Adrenal gland (tissue), 12 donors: ENCODE measurements around the gene MAPK11. TPM values are rescaled to one million over a fixed set of nuclear protein-coding genes. Genes with fewer than 3 reads are reported as not detected.

Experiments
- DNase-seq, 7 donors: peaks; one replicate each; pipeline ENCODE4 v3.0.0-alpha.2; 2019 to 2020
- H3K27ac ChIP-seq, 5 donors: fragments of 200-600 bp; sonication (generic) in 4 of 5; 1 replicate in 3 of 5; 2 replicates in 2 of 5; pipeline versions ENCODE4 v1.5.1 to v1.8.0; 2016 to 2020; ENCODE audit warnings: mild to moderate bottlenecking in 1 of 5
- H3K27me3 ChIP-seq: fragments of 200-600 bp; 2 replicates; pipeline ENCODE4 v1.8.0; 2021
- H3K36me3 ChIP-seq, 2 donors: fragments of 200-600 bp; replicated peaks in 1 of 2; 1 replicate in 1 of 2; 2 replicates in 1 of 2; pipeline versions ENCODE4 v1.5.1 to v1.8.0; 2018 to 2022
- H3K4me1 ChIP-seq, 2 donors: fragments of 200-600 bp; replicated peaks in 1 of 2; 1 replicate in 1 of 2; 2 replicates in 1 of 2; pipeline versions ENCODE4 v1.5.1 to v1.8.0; 2018 to 2021
- H3K4me3 ChIP-seq, 4 donors: fragments of 200-600 bp; sonication (generic) in 3 of 4; one replicate each; pipeline ENCODE4 v1.5.1; 2016 to 2018
- H3K9me3 ChIP-seq, 3 donors: fragments of 200-600 bp; sonication (generic) in 1 of 3; replicated peaks in 1 of 3; 1 replicate in 2 of 3; 2 replicates in 1 of 3; pipeline versions ENCODE4 v1.5.1 to v1.8.0; 2016 to 2021
- CTCF ChIP-seq, 6 experiments: fragments of 450-650 bp in 4 of 6; fragments of 200-600 bp in 2 of 6; sonication (generic) in 1 of 6; IDR thresholded peaks; 1 replicate in 5 of 6; 2 replicates in 1 of 6; pipeline versions ENCODE4 v1.5.1 to v1.8.0; 2016 to 2021; ENCODE audit warnings: antibody characterized with exemption in 6 of 6, mild to moderate bottlenecking in 2 of 6, moderate library complexity in 1 of 6
- POLR2A ChIP-seq, 2 donors: fragments of 450-650 bp; IDR thresholded peaks; one replicate each; pipeline ENCODE4 v1.6.1; 2017; ENCODE audit warnings: antibody characterized with exemption in 2 of 2, mild to moderate bottlenecking in 2 of 2, moderate library complexity in 1 of 2
- WGBS, 4 donors: extraction: QIAGEN DNeasy Blood & Tissue Kit in 2 of 4; methylation state at CpG; one replicate each; pipeline versions ENCODE4 v1.1.5 to v1.1.7; 2013 to 2017; 5-methylcytosine and 5-hydroxymethylcytosine counted together
- intact Hi-C, 2 donors: fragments of 100-400 bp; cut with DNase I; formaldehyde crosslinking; loops; one replicate each; pipeline versions ENCODE4 v1.14.1 to v1.15.0; 2022 to 2023
- polyA plus RNA-seq, 3 donors: library from polyadenylated mRNA; stranded (reverse); fragments of 200-250 nt in 2 of 3; fragments of 350-450 nt in 1 of 3; fragmentation: Illumina TruSeq in 1 of 3; extraction: RNeasy Lipid Tissue Mini Kit (QIAGEN cat#74804) in 1 of 3; gene quantifications; one replicate each; pipeline ENCODE4 v1.2.3, GENCODE V29; 2013 to 2014
- total RNA-seq, 9 donors: library from RNA; depleted of rRNA in 4 of 9; stranded (reverse); fragments of >200 nt in 4 of 9; fragments of 120-200 nt in 1 of 9; fragmentation: NEBNext Ultra II Directional in 1 of 9; extraction: Animal tissue kit (Norgen Biotek cat#: 25700) in 1 of 9; gene quantifications; one replicate each; pipeline versions ENCODE4 v1.1.0 to v1.2.4, GENCODE V29; 2013 to 2023
- donor health status: healthy with polysubstance abuse.
- donor health status: Bipolar disorder and iron deficiency.
- donor health status: DM: yes; HTN: yes; CAD: no.
- donor health status: DM: no; HTN: no; CAD: no.
- donor health status: DM: no; HTN: no; CAD: no.
- donor health status: DM: yes; HTN: yes; CAD: no.

MAPK11 gene
- total and polyA plus RNA-seq, 12 donors = 2.0 to 29.5 (median 6.7) TPM

- peaks cover 0 to 85% of the 10 kb centered on the region in 2 donors for H3K36me3 ChIP-seq
- H3K27me3 ChIP-seq = no peaks in the 10 kb centered on the region
- no peak overlapping the region for H3K27ac ChIP-seq
- TF ChIP-seq POLR2A (IDR thresholded peaks at IDR 0.05) (no peak), CTCF (IDR thresholded peaks at IDR 0.05) (no peak)
- intact Hi-C loops = no loop called here
- H3K9me3 ChIP-seq = no peaks in the 10 kb centered on the region
- no peak for DNase-seq
- H3K4me3 ChIP-seq = no peak overlapping the region
- 85 to 92% (median 89%) methylated on average over 4 to 21 of the region's 21 CpGs for WGBS, 4 donors
- no peaks in the 10 kb centered on the region for H3K4me1 ChIP-seq
Measured at GRCh38 chr22:50217543-50218152, 52.5 kb downstream of the MAPK11 start.

DNA sequence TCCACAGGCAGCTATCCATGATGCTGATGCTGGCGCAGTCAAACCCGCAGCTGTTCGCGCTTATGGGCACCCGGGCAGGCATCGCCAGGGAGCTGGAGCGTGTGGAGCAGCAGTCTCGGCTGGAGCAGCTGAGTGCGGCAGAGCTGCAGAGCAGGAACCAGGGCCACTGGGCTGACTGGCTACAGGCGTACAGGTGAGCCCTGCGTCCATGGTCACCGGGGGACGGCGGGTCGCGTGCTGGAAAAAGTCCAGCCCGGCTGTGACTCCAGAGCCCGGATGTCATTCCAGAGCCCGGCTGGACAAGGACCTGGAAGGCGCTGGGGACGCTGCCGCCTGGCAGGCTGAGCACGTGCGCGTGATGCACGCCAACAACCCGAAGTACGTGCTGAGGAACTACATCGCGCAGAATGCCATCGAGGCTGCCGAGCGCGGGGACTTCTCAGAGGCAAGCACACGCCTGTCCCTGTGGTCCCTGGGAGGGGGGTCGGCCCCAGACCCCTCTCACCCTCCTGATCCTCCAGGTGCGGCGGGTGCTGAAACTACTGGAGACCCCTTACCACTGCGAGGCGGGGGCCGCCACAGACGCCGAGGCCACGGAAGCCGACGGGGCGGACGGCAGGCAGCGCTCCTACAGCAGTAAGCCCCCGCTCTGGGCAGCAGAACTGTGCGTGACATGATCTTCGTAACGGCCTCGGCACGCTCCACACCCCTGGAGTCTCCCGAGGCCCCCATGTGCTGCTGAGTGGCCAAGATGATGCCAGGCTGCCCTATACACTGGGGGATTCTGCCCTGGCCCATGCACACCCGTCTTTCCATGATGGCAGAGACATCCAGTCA, 53.3 kb downstream of the MAPK11 start:
- WGBS, 4 donors = 92 to 96% (median 93%) methylated on average over 34 to 57 of the region's 57 CpGs
- Histone ChIP-seq H3K27ac (no peak overlapping the region), H3K9me3 (no peaks in the 10 kb centered on the region), H3K4me1 (no peaks in the 10 kb centered on the region), H3K27me3 (no peaks in the 10 kb centered on the region), H3K36me3 (peaks cover 0 to 82% of the 10 kb centered on the region in 2 donors), H3K4me3 (no peak overlapping the region)
- DNase-seq = peak in 1 of 7 donors; percentile 26
- TF ChIP-seq CTCF (IDR thresholded peaks at IDR 0.05) (no peak), POLR2A (IDR thresholded peaks at IDR 0.05) (no peak)
- intact Hi-C loops = no loop called here

GRCh38 chr22:50216055-50216683, 54.0 kb downstream of the MAPK11 start:
- TF ChIP-seq POLR2A (IDR thresholded peaks at IDR 0.05) (no peak), CTCF (IDR thresholded peaks at IDR 0.05) (no peak)
- no peak overlapping the region for H3K27ac ChIP-seq
- no peak for DNase-seq
- no peaks in the 10 kb centered on the region for H3K27me3 ChIP-seq
- H3K36me3 ChIP-seq = peaks cover 0 to 79% of the 10 kb centered on the region in 2 donors
- no peaks in the 10 kb centered on the region for H3K9me3 ChIP-seq
- H3K4me3 ChIP-seq = no peak overlapping the region
- intact Hi-C loops = no loop called here
- no peaks in the 10 kb centered on the region for H3K4me1 ChIP-seq
- 80 to 84% (median 82%) methylated on average over 5 to 15 of the region's 15 CpGs for WGBS, 4 donors

GRCh38 chr22:50215297-50216054, 54.7 kb downstream of the MAPK11 start:
- DNase-seq = no peak
- no peak overlapping the region for H3K4me3 ChIP-seq
- H3K9me3 ChIP-seq = no peaks in the 10 kb centered on the region
- intact Hi-C loops = no loop called here
- H3K27me3 ChIP-seq = no peaks in the 10 kb centered on the region
- H3K27ac ChIP-seq = no peak overlapping the region
- peaks cover 0 to 79% of the 10 kb centered on the region in 2 donors for H3K36me3 ChIP-seq
- 72 to 89% (median 76%) methylated on average over 4 to 17 of the region's 17 CpGs for WGBS, 4 donors
- TF ChIP-seq POLR2A (IDR thresholded peaks at IDR 0.05) = no peak
- TF ChIP-seq CTCF (IDR thresholded peaks at IDR 0.05) = no peak
- no peaks in the 10 kb centered on the region for H3K4me1 ChIP-seq
